Stimulated activated effector memory CD8-positive, alpha-beta T cell treated with anti-CD3 and anti-CD28 coated beads, Interleukin-12 subunit alpha, Interleukin-12 subunit beta, amount 100 ng/mL, for 72 hours (primary cell): ENCODE results near the gene USB1.
A peak's percentile ranks its signal among the peaks of the same experiment; 100 is the strongest.
"Not testable (repeated sequence)": the region's sequence is repeated elsewhere in the genome, so short reads cannot be mapped to it uniquely, and the experiment has no call there.

Experiments used
- ATAC-seq: fragments of 150-1000 bp; cut with Tn5 transposase; 2 replicates; pipeline ENCODE4 v1.10.0; 2021
- DNase-seq, 2 donors: peaks; one replicate each; pipeline ENCODE4 v3.0.0; 2021 to 2022; ENCODE audit warnings: low spot score in 2 of 2
- H3K27ac Mint-ChIP-seq: one replicate; pipeline ENCODE4 v1.8.0; 2022; ENCODE audit warnings: mild to moderate bottlenecking, mixed read lengths
- H3K36me3 Mint-ChIP-seq: one replicate; pipeline ENCODE4 v1.8.0; 2022; ENCODE audit warnings: mild to moderate bottlenecking, mixed read lengths
- H3K4me1 Mint-ChIP-seq: one replicate; pipeline ENCODE4 v1.8.0; 2022; ENCODE audit warnings: mixed read lengths
- H3K4me3 Mint-ChIP-seq: one replicate; pipeline ENCODE4 v1.8.0; 2022; ENCODE audit warnings: mild to moderate bottlenecking, mixed read lengths
- H3K9me3 Mint-ChIP-seq: one replicate; pipeline ENCODE4 v1.8.0; 2022; ENCODE audit warnings: mixed read lengths

The USB1 gene

DNA sequence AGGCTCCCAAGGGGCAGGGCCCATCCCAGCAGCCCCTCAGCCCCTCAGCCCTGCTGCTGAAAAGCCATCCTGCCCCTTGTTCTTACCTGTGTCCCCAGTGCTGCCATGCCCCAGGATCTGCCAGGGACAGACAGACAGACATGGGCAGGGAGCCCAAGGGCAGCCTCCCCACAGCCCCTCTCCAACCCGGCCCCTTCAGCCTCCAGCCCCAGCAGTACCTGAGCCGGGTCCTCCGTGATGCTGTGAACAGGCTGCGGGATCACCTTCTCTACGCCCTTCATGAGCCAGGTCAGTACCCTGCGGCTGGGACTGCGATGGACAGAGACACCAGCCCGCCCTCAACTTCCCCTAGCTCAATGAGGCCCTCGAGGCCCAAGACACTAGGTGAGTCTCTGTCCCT, 38.5 kb upstream of the USB1 start:
- no peaks in the 10 kb centered on the region for H3K9me3 Mint-ChIP-seq
- H3K27ac Mint-ChIP-seq = no peak overlapping the region
- no peaks in the 10 kb centered on the region for H3K36me3 Mint-ChIP-seq
- no peak for ATAC-seq
- no peak overlapping the region for H3K4me3 Mint-ChIP-seq
- H3K4me1 Mint-ChIP-seq = no peaks in the 10 kb centered on the region
- no peak for DNase-seq

GRCh38 chr16:57964157-57964700, 37.0 kb upstream of the USB1 start:
- ATAC-seq (no peak), DNase-seq (no peak)
- H3K9me3 Mint-ChIP-seq = no peaks in the 10 kb centered on the region
- H3K4me1 Mint-ChIP-seq = no peaks in the 10 kb centered on the region
- H3K27ac Mint-ChIP-seq = no peak overlapping the region
- H3K4me3 Mint-ChIP-seq = no peak overlapping the region
- no peaks in the 10 kb centered on the region for H3K36me3 Mint-ChIP-seq

DNA sequence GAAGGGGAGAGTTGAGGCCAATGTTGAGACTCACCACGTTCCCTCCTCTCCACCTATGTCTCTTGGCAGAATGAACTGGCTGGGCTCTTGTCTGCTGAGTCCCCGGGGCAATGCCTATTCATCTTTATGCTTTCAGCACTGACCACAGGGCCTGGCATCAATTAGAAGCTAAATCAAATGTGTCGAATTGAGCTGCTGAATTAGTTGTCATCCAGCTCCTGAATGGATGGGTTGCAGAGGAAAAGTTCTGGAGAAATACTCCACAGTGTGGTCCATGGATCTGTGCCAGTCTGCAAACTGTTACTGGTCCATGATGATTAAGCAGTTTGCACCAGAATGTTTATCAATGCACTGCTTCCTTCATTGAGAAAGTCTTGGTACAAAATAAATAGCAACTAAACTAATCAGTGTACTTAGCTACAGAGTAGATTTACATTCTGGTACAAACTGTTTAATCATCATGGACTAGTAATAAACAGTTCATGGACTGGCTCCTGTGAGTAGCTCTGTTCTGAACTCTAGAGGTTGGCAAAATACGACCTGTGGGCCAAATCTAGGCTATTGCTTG, 34.9 kb upstream of the USB1 start:
- Mint-ChIP-seq H3K4me3 (no peak overlapping the region), H3K4me1 (no peaks in the 10 kb centered on the region), H3K9me3 (no peaks in the 10 kb centered on the region), H3K36me3 (no peaks in the 10 kb centered on the region), H3K27ac (no peak overlapping the region)
- DNase-seq (no peak), ATAC-seq (no peak)

GRCh38 chr16:57966986-57967385, 34.2 kb upstream of the USB1 start:
- no peak overlapping the region for H3K4me3 Mint-ChIP-seq
- H3K9me3 Mint-ChIP-seq = no peaks in the 10 kb centered on the region
- peaks cover 3% of the 10 kb centered on the region for H3K4me1 Mint-ChIP-seq
- no peak overlapping the region for H3K27ac Mint-ChIP-seq
- DNase-seq (no peak), ATAC-seq (no peak)
- H3K36me3 Mint-ChIP-seq = no peaks in the 10 kb centered on the region

DNA sequence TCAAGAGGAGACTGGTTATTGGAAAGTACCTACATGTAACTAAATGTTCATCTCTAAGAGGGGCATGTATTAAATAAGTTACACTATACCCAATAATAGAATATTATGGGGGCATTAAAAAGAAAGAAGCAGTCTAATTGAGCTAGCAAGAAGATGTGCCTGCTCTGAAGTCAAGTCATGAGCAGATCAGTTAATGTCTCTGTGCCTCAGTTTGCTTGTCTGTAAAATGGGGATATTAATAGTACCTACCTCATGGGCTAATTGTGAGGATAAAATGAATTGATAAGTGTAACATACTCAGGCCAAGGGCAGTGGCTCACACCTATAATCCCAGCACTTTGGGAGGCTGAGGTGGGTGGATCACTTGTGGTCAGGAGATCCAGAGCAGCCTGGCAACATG, 33.3 kb upstream of the USB1 start:
- peaks cover 12% of the 10 kb centered on the region for H3K4me1 Mint-ChIP-seq
- DNase-seq = no peak
- ATAC-seq = no peak
- H3K36me3 Mint-ChIP-seq = no peaks in the 10 kb centered on the region
- H3K4me3 Mint-ChIP-seq = no peak overlapping the region
- no peak overlapping the region for H3K27ac Mint-ChIP-seq
- no peaks in the 10 kb centered on the region for H3K9me3 Mint-ChIP-seq

DNA sequence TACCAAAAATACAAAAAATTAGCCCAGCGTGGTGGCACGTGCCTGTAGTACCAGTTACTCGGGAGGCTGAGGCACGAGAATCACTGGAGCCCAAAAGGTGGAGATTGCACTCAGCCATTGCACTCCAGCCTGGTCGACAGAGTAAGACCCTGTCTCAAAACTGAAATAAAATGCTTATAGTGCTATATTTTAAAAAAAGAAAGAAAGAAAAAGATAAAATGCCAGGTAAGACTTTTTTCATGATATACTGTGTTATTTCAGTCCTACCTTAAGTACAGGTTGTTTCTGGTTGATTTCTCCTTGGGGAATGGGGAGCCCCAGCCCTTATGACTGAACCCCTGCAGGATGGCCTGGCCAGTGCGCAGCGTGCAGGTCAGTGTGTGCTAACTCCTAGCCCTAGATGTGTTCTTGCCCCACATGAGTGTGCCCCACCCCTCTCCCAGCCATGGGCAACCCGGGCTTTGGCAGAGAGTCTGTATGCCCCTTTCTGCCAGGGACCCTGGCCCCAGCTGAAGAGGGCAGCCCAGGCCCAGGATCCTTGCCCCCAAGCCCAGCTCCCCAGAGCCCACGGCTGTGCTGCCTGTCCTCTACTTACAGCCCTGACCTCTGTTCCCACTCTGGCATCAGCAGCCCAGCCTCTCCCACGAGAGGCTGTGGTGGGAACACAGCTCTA, 31.6 kb upstream of the USB1 start:
- peaks cover 12% of the 10 kb centered on the region for H3K4me1 Mint-ChIP-seq
- no peaks in the 10 kb centered on the region for H3K36me3 Mint-ChIP-seq
- H3K27ac Mint-ChIP-seq = no peak overlapping the region
- no peak for DNase-seq
- H3K9me3 Mint-ChIP-seq = no peaks in the 10 kb centered on the region
- ATAC-seq = no peak
- no peak overlapping the region for H3K4me3 Mint-ChIP-seq

GRCh38 chr16:57970319-57970718, 30.9 kb upstream of the USB1 start:
- DNase-seq (no peak), ATAC-seq (no peak)
- Mint-ChIP-seq H3K9me3 (no peaks in the 10 kb centered on the region), H3K36me3 (no peaks in the 10 kb centered on the region), H3K4me3 (no peak overlapping the region), H3K27ac (no peak overlapping the region), H3K4me1 (peaks cover 12% of the 10 kb centered on the region)

DNA sequence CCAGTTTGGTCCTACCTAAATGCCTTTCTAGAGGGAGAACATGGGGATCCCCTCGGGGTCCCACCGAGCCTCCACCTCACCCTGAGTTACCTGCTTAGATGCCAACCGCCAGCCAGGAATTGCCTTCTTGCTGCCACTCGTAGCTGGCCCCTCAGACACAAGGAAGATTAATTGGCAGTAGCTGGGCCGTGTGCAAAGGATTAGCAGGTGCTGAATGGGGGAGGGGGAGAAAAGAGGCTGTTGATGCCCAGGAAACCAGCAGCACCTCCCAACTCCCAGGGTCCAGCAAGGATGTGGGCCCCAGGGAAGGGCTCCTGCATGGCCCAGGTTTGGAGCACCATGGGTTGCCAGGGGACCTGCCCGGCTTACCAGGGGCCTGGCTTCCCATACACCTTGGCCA, 30.2 kb upstream of the USB1 start, which contains the start of gene CNGB1:
CNGB1 (minus strand) TSS at position 159 of the 400 bp plus-strand sequence. CDS start 3,842 bp downstream, outside the sequence.
- ATAC-seq (no peak), DNase-seq (no peak)
- no peaks in the 10 kb centered on the region for H3K36me3 Mint-ChIP-seq
- H3K9me3 Mint-ChIP-seq = no peaks in the 10 kb centered on the region
- H3K4me1 Mint-ChIP-seq = peaks cover 12% of the 10 kb centered on the region
- H3K27ac Mint-ChIP-seq = peak within 1 kb of the TSS; percentile 5
- no peak within 1 kb of the TSS for H3K4me3 Mint-ChIP-seq

GRCh38 chr16:57971848-57972247, 29.4 kb upstream of the USB1 start:
- peaks cover 12% of the 10 kb centered on the region for H3K4me1 Mint-ChIP-seq
- H3K27ac Mint-ChIP-seq = peak overlapping the region; percentile 5
- no peaks in the 10 kb centered on the region for H3K36me3 Mint-ChIP-seq
- no peak for DNase-seq
- H3K9me3 Mint-ChIP-seq = no peaks in the 10 kb centered on the region
- no peak for ATAC-seq
- H3K4me3 Mint-ChIP-seq = no peak overlapping the region

GRCh38 chr16:57972306-57972705, 28.9 kb upstream of the USB1 start:
- DNase-seq (no peak), ATAC-seq (no peak)
- no peak overlapping the region for H3K4me3 Mint-ChIP-seq
- H3K9me3 Mint-ChIP-seq = no peaks in the 10 kb centered on the region
- peaks cover 12% of the 10 kb centered on the region for H3K4me1 Mint-ChIP-seq
- peak overlapping the region; percentile 5 for H3K27ac Mint-ChIP-seq
- H3K36me3 Mint-ChIP-seq = no peaks in the 10 kb centered on the region

GRCh38 chr16:57976331-57976796, 24.8 kb upstream of the USB1 start:
- Mint-ChIP-seq H3K36me3 (peaks cover 5% of the 10 kb centered on the region), H3K27ac (no peak overlapping the region), H3K4me3 (no peak overlapping the region), H3K9me3 (no peaks in the 10 kb centered on the region), H3K4me1 (peaks cover 12% of the 10 kb centered on the region)
- DNase-seq (no peak), ATAC-seq (no peak)

GRCh38 chr16:57977418-57978069, 23.7 kb upstream of the USB1 start:
- no peak overlapping the region for H3K4me3 Mint-ChIP-seq
- ATAC-seq (peak; percentile 24), DNase-seq (no peak)
- peaks cover 5% of the 10 kb centered on the region for H3K36me3 Mint-ChIP-seq
- peaks cover 3% of the 10 kb centered on the region for H3K4me1 Mint-ChIP-seq
- no peaks in the 10 kb centered on the region for H3K9me3 Mint-ChIP-seq
- no peak overlapping the region for H3K27ac Mint-ChIP-seq

DNA sequence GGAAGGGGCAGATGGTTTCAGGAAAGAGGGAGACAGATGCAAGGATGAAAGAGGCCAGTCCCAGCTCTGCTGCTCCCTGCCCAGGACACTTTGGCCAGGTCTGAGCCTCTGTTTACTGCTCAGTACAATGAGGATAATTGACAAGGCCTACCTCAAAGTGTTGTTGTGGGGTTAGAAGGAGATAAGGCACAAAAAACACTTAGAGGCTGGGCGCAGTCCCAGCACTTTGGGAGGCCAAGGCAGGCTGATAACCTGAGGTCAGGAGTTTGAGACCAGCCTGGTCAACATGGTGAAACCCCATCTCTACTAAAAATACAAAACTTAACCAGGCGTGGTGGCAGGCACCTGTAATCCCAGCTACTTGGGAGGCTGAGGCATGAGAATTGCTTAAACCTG, 23.1 kb upstream of the USB1 start:
- H3K4me3 Mint-ChIP-seq, DNase-seq, ATAC-seq, H3K36me3 Mint-ChIP-seq, H3K27ac Mint-ChIP-seq, H3K9me3 Mint-ChIP-seq, H3K4me1 Mint-ChIP-seq: not testable (repeated sequence)

GRCh38 chr16:57979006-57979585, 22.1 kb upstream of the USB1 start:
- Mint-ChIP-seq H3K4me1 (peaks cover under 1% of the 10 kb centered on the region), H3K4me3 (no peak overlapping the region), H3K36me3 (peaks cover 5% of the 10 kb centered on the region), H3K27ac (no peak overlapping the region), H3K9me3 (no peaks in the 10 kb centered on the region)
- DNase-seq (no peak), ATAC-seq (no peak)

DNA sequence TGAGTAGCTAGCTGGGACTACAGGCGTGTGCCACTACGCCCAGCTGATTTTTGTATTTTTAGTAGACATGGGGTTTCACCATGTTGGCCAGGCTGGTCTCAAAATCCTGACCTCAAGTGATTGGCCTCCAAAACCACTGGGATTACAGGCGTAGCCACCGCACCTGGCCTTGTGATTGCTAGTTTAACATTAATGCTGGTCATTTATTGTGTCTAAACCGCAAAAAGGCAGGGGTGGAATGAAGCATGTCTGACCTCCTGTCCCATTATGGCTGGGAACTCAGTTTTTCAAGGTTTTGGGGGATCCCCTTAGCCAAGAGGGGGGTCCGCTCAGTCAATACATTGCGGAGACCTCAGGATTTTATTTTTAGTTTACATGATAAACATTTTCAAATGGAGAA, 19.6 kb upstream of the USB1 start:
- peaks cover 5% of the 10 kb centered on the region for H3K36me3 Mint-ChIP-seq
- H3K27ac Mint-ChIP-seq = no peak overlapping the region
- no peak for DNase-seq
- no peak for ATAC-seq
- peaks cover 15% of the 10 kb centered on the region for H3K4me1 Mint-ChIP-seq
- H3K9me3 Mint-ChIP-seq = no peaks in the 10 kb centered on the region
- no peak overlapping the region for H3K4me3 Mint-ChIP-seq
